Type B pancreatic cell (in vitro differentiated cells): Measurements from ENCODE around the gene BOD1. TPM values are rescaled to one million over a fixed set of nuclear protein-coding genes. Genes with fewer than 3 reads are reported as not detected.
A peak's percentile ranks its signal among the peaks of the same experiment; 100 is the strongest.

Experiments
- DNase-seq: peaks from one replicate; pipeline ENCODE4 v3.0.0; 2021; ENCODE audit warnings: mixed read lengths; ENCODE audit not compliant: unreplicated experiment; ENCODE audit errors: extremely low spot score
- H3K27ac Mint-ChIP-seq: 2 replicates; pipeline ENCODE4 v1.8.0; 2021; ENCODE audit warnings: mild to moderate bottlenecking, mixed read lengths
- H3K27me3 Mint-ChIP-seq: 2 replicates; pipeline ENCODE4 v1.8.0; 2021; ENCODE audit warnings: mixed read lengths
- H3K36me3 Mint-ChIP-seq: 2 replicates; pipeline ENCODE4 v1.8.0; 2021; ENCODE audit warnings: mixed read lengths
- H3K4me1 Mint-ChIP-seq: one replicate; pipeline ENCODE4 v1.8.0; 2021; ENCODE audit warnings: mixed read lengths; ENCODE audit not compliant: unreplicated experiment
- H3K4me3 Mint-ChIP-seq: 2 replicates; pipeline ENCODE4 v1.8.0; 2021; ENCODE audit warnings: mild to moderate bottlenecking, mixed read lengths
- H3K9me3 Mint-ChIP-seq: 2 replicates; pipeline ENCODE4 v1.8.0; 2021; ENCODE audit warnings: mixed read lengths
- CTCF ChIP-seq: fragments of 200-600 bp; sonication (generic); conservative IDR thresholded peaks from 2 replicates; pipeline ENCODE4 v1.5.0; 2021; ENCODE audit warnings: antibody characterized with exemption, mild to moderate bottlenecking
- total RNA-seq: library from RNA; stranded (reverse); gene quantifications from 2 replicates; pipeline ENCODE4 v1.2.1, GENCODE V29; 2021; ENCODE audit warnings: low replicate concordance

BOD1 gene
- total RNA-seq, 1 donor from 2014 or later, result 98.7 TPM

- H3K27ac Mint-ChIP-seq, result no peak overlapping the region
- no peak overlapping the region for H3K4me3 Mint-ChIP-seq
- DNase-seq, result no peak
Observed at GRCh38 chr5:173643964-173644363, 27.5 kb upstream of the BOD1 start.

GRCh38 chr5:173642895-173643481 lies 26.5 kb upstream of the BOD1 start:
- DNase-seq, result no peak
- Mint-ChIP-seq H3K9me3 (no peaks in the 10 kb centered on the region), H3K27ac (no peak overlapping the region), H3K36me3 (no peaks in the 10 kb centered on the region), H3K27me3 (peaks cover 3% of the 10 kb centered on the region), H3K4me1 (peaks cover 30% of the 10 kb centered on the region), H3K4me3 (no peak overlapping the region)
- no peak for TF ChIP-seq CTCF

More at GRCh38 chr5:173643964-173644363, 27.5 kb upstream of the BOD1 start:
- TF ChIP-seq CTCF, result no peak
- Mint-ChIP-seq H3K27me3 (peaks cover 3% of the 10 kb centered on the region), H3K36me3 (no peaks in the 10 kb centered on the region), H3K4me1 (peaks cover 21% of the 10 kb centered on the region), H3K9me3 (no peaks in the 10 kb centered on the region)

GRCh38 chr5:173642191-173642816 lies 25.9 kb upstream of the BOD1 start:
- no peak overlapping the region for H3K4me3 Mint-ChIP-seq

GRCh38 chr5:173640156-173640804 lies 23.8 kb upstream of the BOD1 start:
- no peak overlapping the region for H3K4me3 Mint-ChIP-seq
- H3K27me3 Mint-ChIP-seq, result no peaks in the 10 kb centered on the region
- no peak overlapping the region for H3K27ac Mint-ChIP-seq
- TF ChIP-seq CTCF, result peak; percentile 22
- no peak for DNase-seq
- no peaks in the 10 kb centered on the region for H3K9me3 Mint-ChIP-seq
- peaks cover 29% of the 10 kb centered on the region for H3K4me1 Mint-ChIP-seq
- no peaks in the 10 kb centered on the region for H3K36me3 Mint-ChIP-seq

More at GRCh38 chr5:173642191-173642816, 25.9 kb upstream of the BOD1 start:
- Mint-ChIP-seq H3K36me3 (no peaks in the 10 kb centered on the region), H3K27ac (no peak overlapping the region), H3K27me3 (peaks cover 3% of the 10 kb centered on the region), H3K9me3 (no peaks in the 10 kb centered on the region), H3K4me1 (peaks cover 30% of the 10 kb centered on the region)
- no peak for DNase-seq
- no peak for TF ChIP-seq CTCF

GRCh38 chr5:173638126-173639040 lies 21.9 kb upstream of the BOD1 start:
- H3K27me3 Mint-ChIP-seq, result no peaks in the 10 kb centered on the region
- no peaks in the 10 kb centered on the region for H3K9me3 Mint-ChIP-seq
- no peak for DNase-seq
- H3K4me1 Mint-ChIP-seq, result peaks cover 19% of the 10 kb centered on the region
- no peaks in the 10 kb centered on the region for H3K36me3 Mint-ChIP-seq
- no peak for TF ChIP-seq CTCF
- H3K27ac Mint-ChIP-seq, result no peak overlapping the region
- no peak overlapping the region for H3K4me3 Mint-ChIP-seq
